Body of pancreas (tissue), 4 donors: ENCODE measurements around the gene LRRC3. TPM values are rescaled to one million over a fixed set of nuclear protein-coding genes. Genes with fewer than 3 reads are reported as not detected.
"Not testable (repeated sequence)": the region's sequence is repeated elsewhere in the genome, so short reads cannot be mapped to it uniquely, and the experiment has no call there.

Experiments used
- ATAC-seq: fragments of 150-250 bp; one replicate; pipeline ENCODE4 v1.9.1; 2016
- DNase-seq, 4 donors: peaks; one replicate each; pipeline ENCODE4 v3.0.0-alpha.2; 2019
- H3K27ac ChIP-seq, 4 donors: fragments of 200-600 bp; sonication (generic); 1 replicate in 3 of 4; 2 replicates in 1 of 4; pipeline versions ENCODE4 v1.5.1 to v1.6.1; 2016 to 2019; ENCODE audit warnings: mild to moderate bottlenecking in 1 of 4, mixed read lengths in 1 of 4, moderate library complexity in 1 of 4
- H3K27me3 ChIP-seq, 2 donors: fragments of 200-600 bp; sonication (generic); one replicate each; pipeline ENCODE4 v1.6.0; 2016; ENCODE audit warnings: mild to moderate bottlenecking in 1 of 2
- H3K36me3 ChIP-seq, 2 donors: fragments of 200-600 bp; sonication (generic); replicated peaks in 1 of 2; 2 replicates each; pipeline ENCODE4 v1.5.1; 2016; ENCODE audit warnings: low read depth in 2 of 2; ENCODE audit not compliant: insufficient read depth in 1 of 2
- H3K4me1 ChIP-seq: fragments of 200-600 bp; sonication (generic); one replicate; pipeline ENCODE4 v1.6.0; 2016
- H3K4me3 ChIP-seq, 2 donors: fragments of 200-600 bp; sonication (generic); 1 replicate in 1 of 2; 2 replicates in 1 of 2; pipeline ENCODE4 v1.5.1; 2016 to 2019
- H3K9me3 ChIP-seq, 3 donors: fragments of 200-600 bp; sonication (generic); 1 replicate in 2 of 3; 2 replicates in 1 of 3; pipeline ENCODE4 v1.5.1; 2016
- CTCF ChIP-seq, 7 experiments: fragments of 450-650 bp in 4 of 7; fragments of 200-600 bp in 3 of 7; sonication (generic) in 3 of 7; IDR thresholded peaks; one replicate each; pipeline ENCODE4 v1.5.1; 2016 to 2019; ENCODE audit warnings: antibody characterized with exemption in 7 of 7
- POLR2A ChIP-seq, 3 donors: fragments of 450-650 bp; IDR thresholded peaks; one replicate each; pipeline ENCODE4 v1.6.1; 2016; ENCODE audit warnings: antibody characterized with exemption in 3 of 3, mild to moderate bottlenecking in 2 of 3
- WGBS, 2 donors: methylation state at CpG; one replicate each; pipeline ENCODE4 v1.1.5; 2017; 5-methylcytosine and 5-hydroxymethylcytosine counted together
- intact Hi-C: fragments of 100-400 bp; cut with DNase I; formaldehyde crosslinking; loops from one replicate; pipeline ENCODE4 v1.15.1; 2023
- total RNA-seq, 2 donors: library from RNA; depleted of rRNA; stranded (reverse); fragments of >200 nt; gene quantifications; one replicate each; pipeline ENCODE4 v1.1.0, GENCODE V29; 2016

The LRRC3 gene
- total RNA-seq, 2 donors from 2014 or later: 0.33 to 1.0 TPM

GRCh38 chr21:44477131-44477530, 21.8 kb downstream of the LRRC3 start:
- ATAC-seq: no peak
- H3K27me3 ChIP-seq: no peaks in the 10 kb centered on the region
- no peak for DNase-seq
- H3K36me3 ChIP-seq: no peaks in the 10 kb centered on the region
- H3K27ac ChIP-seq: no peak overlapping the region
- no peak overlapping the region for H3K4me3 ChIP-seq
- no peaks in the 10 kb centered on the region for H3K4me1 ChIP-seq
- 77 to 78% methylated on average over 7 to 8 of the region's 8 CpGs for WGBS, 2 donors
- intact Hi-C loops: no loop called here
- H3K9me3 ChIP-seq: no peaks in the 10 kb centered on the region
- no peak for TF ChIP-seq POLR2A (IDR thresholded peaks at IDR 0.05)
- no peak for TF ChIP-seq CTCF (IDR thresholded peaks at IDR 0.05)

GRCh38 chr21:44477712-44478111, 22.4 kb downstream of the LRRC3 start:
- intact Hi-C loops: no loop called here
- H3K4me1 ChIP-seq: peaks cover 5% of the 10 kb centered on the region
- WGBS, 2 donors: 54 to 66% methylated on average over 3 to 7 of the region's 7 CpGs
- no peaks in the 10 kb centered on the region for H3K27me3 ChIP-seq
- no peak overlapping the region for H3K4me3 ChIP-seq
- no peaks in the 10 kb centered on the region for H3K9me3 ChIP-seq
- DNase-seq (no peak), ATAC-seq (no peak)
- no peaks in the 10 kb centered on the region for H3K36me3 ChIP-seq
- TF ChIP-seq POLR2A (IDR thresholded peaks at IDR 0.05): no peak
- TF ChIP-seq CTCF (IDR thresholded peaks at IDR 0.05): no peak
- H3K27ac ChIP-seq: no peak overlapping the region

GRCh38 chr21:44478124-44478800, 23.0 kb downstream of the LRRC3 start:
- intact Hi-C loops: no loop called here
- Histone ChIP-seq H3K4me3 (no peak overlapping the region), H3K27ac (no peak overlapping the region), H3K4me1 (peaks cover 8% of the 10 kb centered on the region), H3K27me3 (no peaks in the 10 kb centered on the region), H3K36me3 (no peaks in the 10 kb centered on the region), H3K9me3 (no peaks in the 10 kb centered on the region)
- WGBS, 2 donors: 73 to 77% methylated on average over 16 of the region's 16 CpGs
- no peak for TF ChIP-seq POLR2A (IDR thresholded peaks at IDR 0.05)
- no peak for TF ChIP-seq CTCF (IDR thresholded peaks at IDR 0.05)
- no peak for DNase-seq
- ATAC-seq: no peak

DNA sequence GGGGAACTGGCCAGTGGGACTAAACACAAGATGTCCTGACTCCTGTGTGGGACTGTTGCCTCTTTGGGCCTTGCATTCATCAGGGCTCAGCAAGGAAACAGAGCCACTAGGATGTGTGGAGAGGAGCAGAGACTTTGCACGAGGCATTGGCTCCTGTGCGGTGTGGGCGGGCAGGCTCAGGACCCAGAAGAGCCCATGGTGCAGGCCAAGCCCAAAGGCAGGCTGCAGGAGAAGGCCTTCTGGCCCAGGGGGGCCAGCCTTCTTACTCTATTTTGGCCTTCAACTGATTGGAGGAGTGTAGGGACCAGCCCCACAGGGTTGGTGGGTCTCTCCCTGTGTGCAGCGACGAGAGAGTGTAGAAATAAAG, 23.5 kb downstream of the LRRC3 start:
- Histone ChIP-seq H3K36me3 (no peaks in the 10 kb centered on the region), H3K4me3 (no peak overlapping the region), H3K9me3 (no peaks in the 10 kb centered on the region), H3K27me3 (no peaks in the 10 kb centered on the region), H3K27ac (no peak overlapping the region), H3K4me1 (peaks cover 8% of the 10 kb centered on the region)
- no peak for ATAC-seq
- intact Hi-C loops: no loop called here
- TF ChIP-seq POLR2A (IDR thresholded peaks at IDR 0.05) (no peak), CTCF (IDR thresholded peaks at IDR 0.05) (no peak)
- 88% methylated on average over 5 of the region's 5 CpGs for WGBS, 2 donors
- no peak for DNase-seq

DNA sequence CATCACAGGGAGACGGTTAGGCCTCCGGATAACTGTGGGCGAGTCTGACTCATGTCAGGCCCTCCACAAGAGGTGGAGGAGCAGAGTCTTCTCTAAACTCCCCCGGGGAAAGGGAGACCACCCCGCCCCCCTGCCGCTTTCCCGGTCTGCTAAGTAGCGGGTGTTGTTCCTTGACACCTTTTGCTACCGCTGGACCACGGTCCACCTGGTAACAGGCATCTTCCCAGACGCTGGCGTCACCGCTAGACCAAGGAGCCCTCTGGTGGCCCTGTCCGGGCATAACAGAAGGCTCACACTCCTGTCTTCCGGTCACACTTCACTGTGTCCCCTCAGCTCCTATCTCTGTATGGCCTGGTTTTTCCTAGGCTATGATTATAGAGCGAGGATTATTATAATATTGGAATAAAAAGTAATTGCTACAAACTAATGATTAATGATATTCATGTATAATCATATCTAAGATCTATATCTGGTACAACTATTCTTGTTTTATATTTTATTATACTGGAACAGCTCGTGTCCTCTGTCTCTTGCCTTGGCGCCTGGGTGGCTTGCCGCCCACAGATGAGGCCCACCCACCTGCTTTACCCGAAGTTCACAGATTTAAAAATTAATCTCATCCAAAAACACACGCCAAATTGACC, 24.4 kb downstream of the LRRC3 start:
- WGBS, 2 donors: 39 to 47% methylated on average over 19 to 21 of the region's 21 CpGs
- H3K27ac ChIP-seq, H3K4me3 ChIP-seq, H3K36me3 ChIP-seq, intact Hi-C loops, H3K4me1 ChIP-seq, H3K9me3 ChIP-seq, H3K27me3 ChIP-seq, ATAC-seq: not testable (repeated sequence)
- peak; percentile 17 to 67 (median 56) for TF ChIP-seq CTCF (IDR thresholded peaks at IDR 0.05)
- peak; percentile 36 to 65 (median 53) for DNase-seq
